Measurements from ENCODE around the gene GALR3.

GRCh38 chr22:37822079-37822833, 926 bp upstream of the GALR3 start:
- TF ChIP-seq, protein P1, sequence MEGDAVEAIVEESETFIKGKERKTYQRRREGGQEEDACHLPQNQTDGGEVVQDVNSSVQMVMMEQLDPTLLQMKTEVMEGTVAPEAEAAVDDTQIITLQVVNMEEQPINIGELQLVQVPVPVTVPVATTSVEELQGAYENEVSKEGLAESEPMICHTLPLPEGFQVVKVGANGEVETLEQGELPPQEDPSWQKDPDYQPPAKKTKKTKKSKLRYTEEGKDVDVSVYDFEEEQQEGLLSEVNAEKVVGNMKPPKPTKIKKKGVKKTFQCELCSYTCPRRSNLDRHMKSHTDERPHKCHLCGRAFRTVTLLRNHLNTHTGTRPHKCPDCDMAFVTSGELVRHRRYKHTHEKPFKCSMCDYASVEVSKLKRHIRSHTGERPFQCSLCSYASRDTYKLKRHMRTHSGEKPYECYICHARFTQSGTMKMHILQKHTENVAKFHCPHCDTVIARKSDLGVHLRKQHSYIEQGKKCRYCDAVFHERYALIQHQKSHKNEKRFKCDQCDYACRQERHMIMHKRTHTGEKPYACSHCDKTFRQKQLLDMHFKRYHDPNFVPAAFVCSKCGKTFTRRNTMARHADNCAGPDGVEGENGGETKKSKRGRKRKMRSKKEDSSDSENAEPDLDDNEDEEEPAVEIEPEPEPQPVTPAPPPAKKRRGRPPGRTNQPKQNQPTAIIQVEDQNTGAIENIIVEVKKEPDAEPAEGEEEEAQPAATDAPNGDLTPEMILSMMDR (IDR thresholded peaks at IDR 0.05), result no peak
- TF ChIP-seq POLR2A (IDR thresholded peaks at IDR 0.05), result no peak
